NCI-H524 (cell line): ENCODE results near the gene KIF1A.
"Not testable (repeated sequence)": the region's sequence is repeated elsewhere in the genome, so short reads cannot be mapped to it uniquely, and the experiment has no call there.

Experiments used
- DNase-seq, 2 experiments: peaks; one replicate each; lab custom pipeline; 2025; lab: John Stamatoyannopoulos, UW

Gene KIF1A

GRCh38 chr2:240846873-240847595 lies 27.0 kb upstream of the KIF1A start:
- no peak for DNase-seq

DNA sequence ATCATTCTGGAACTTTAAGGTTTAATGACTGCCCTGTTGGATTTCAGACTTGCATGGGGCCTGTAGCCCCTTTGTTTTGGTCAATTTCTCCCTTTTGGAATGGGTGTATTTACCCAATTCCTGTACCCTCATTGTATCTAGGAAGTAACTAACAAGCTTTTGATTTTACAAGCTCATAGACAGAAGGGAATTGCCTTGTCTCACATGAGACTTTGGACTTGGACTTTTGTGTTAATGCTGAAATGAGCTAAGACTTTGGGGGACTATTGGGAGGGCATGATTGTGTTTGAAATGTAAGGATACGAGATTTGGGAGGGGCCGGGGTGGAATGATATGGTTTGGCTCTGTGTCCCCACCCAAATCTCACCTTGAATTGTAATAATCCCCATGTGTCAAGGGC lies 26.3 kb upstream of the KIF1A start:
- DNase-seq = not testable (repeated sequence)

GRCh38 chr2:240840435-240841060 lies 20.5 kb upstream of the KIF1A start:
- peak; percentile 31 to 68 for DNase-seq

GRCh38 chr2:240839152-240840143 lies 19.4 kb upstream of the KIF1A start:
- DNase-seq = no peak

DNA sequence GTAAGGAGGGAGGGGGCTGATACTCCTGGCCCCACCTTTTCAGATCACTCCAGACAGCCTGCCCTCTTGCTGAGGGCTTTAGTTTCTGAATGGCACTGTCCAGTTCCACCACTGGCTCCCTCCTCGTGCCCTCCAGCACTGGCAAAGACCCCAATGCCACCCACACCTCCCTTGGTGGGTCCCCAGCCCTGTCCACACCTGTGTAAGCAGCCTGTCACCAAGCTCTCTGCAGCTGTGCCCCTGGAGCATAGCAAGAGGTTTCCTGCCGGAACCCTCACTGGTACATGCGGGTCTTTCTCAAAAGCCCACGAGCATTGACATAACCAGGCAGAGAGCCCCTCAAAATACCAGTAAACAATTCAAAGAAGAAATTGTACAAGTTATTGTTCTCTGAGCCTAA lies 17.6 kb upstream of the KIF1A start:
- no peak for DNase-seq

GRCh38 chr2:240836781-240837467 lies 16.9 kb upstream of the KIF1A start:
- DNase-seq = no peak

DNA sequence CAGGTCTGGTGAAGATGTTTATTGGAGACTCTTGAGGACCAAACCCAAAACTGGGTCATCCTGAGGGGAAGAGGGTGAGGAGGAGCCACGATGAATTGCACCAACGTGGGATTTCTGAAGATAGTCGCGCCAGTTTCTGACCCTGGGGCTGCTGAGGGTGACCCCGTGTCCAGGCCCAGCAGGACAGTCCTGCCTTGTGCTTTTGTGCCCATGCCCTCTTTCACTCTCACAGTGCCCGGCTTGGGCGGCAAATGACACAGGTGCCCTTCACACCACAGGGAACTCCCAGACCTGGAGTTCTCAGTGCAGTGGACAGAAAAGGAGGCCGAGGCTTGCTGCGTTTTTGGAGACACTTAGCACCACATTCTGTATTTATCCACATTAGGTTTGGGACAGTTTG lies 15.5 kb upstream of the KIF1A start:
- DNase-seq = no peak

GRCh38 chr2:240834377-240834975 lies 14.5 kb upstream of the KIF1A start:
- no peak for DNase-seq

GRCh38 chr2:240833724-240834285 lies 13.8 kb upstream of the KIF1A start:
- DNase-seq = no peak

DNA sequence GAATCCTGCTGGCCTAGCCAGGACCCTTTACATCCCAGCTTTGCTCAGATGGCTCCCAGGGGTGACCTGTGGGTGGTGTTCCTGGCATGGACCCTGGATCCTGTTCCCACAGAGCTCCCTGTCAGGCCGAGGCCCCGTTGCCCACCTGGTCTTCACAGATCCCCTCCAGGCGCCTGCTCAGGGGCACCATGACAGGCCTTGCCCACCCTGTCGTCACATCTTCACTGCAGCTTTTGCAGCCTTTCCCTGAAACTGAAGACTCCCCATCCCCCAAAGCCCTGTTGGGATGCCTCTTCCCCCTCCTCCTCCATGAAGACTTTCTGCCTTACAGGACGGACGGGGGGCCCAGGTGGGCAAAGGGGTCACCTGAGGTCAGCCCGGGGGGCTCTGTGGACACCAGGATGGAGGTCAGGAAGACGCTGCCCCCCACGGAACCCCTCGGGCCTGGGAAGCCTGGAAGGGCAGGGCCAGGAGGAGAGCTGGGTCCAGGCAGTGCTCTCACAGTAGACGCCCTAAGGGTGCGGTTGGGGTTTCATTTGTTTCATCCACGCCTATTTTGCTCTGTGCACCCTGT lies 13.0 kb upstream of the KIF1A start:
- DNase-seq = no peak

GRCh38 chr2:240832205-240832727 lies 12.2 kb upstream of the KIF1A start:
- DNase-seq = peak; percentile 90 to 96

- DNase-seq = no peak
Measured at GRCh38 chr2:240831594-240832204, 11.7 kb upstream of the KIF1A start.

DNA sequence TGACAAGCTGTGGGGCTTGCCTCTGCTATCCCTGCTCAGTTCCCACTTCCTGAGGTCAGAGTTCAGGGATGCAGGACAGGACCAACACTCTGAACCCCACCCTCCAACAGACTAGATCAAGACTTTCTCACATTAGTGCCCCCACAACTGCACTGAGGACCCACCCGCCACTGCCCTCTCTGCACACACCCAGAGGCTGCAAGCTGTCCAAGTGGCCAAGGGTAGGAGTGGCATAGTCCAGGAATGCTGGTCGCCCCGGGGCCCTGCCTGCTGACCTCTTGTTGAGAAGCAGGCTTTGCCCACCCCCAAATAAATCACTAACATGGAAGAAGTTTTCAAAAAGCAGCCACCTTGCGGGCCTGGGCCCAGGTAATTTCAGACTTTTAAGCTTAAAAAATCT lies 5.5 kb upstream of the KIF1A start:
- DNase-seq = no peak

GRCh38 chr2:240823449-240824336 lies 3.7 kb upstream of the KIF1A start:
- peak in 1 of 2 experiments; percentile 20 for DNase-seq

DNA sequence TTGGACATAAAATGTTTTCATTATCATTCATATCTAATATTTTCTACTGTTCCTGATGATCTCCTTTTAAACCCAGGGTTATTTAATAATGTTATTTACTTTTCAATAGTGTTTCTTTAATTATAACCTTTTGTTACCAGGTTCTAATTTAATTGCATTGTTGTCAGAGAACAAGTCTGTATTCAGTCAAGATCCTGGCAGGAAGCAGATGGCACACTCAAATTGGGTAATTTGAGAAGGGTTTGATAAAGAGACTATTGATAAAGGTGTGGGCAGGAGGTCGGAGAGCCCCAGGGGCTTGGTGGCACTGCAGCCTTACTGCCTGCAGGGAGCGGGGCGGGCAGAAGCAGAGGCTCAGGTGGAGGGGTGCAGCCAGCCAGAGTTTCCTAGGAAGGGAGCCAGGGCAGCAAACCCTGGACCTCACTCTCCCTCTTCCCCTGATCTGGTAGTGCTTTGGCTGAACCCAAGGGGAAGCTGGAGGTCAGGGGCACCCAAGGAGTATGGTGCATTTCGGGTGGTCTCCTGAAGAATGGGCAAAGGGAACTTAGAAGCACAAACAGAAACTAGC lies 2.3 kb upstream of the KIF1A start:
- peak; percentile 7 to 50 for DNase-seq

- no peak for DNase-seq
Measured at GRCh38 chr2:240821429-240821778, 1.4 kb upstream of the KIF1A start.

- DNase-seq = peak; percentile 80 to 83
Measured at GRCh38 chr2:240820607-240821428, 799 bp upstream of the KIF1A start.
